GM12878 (cell line): ENCODE measurements around the gene CTDNEP1. TPM values are rescaled to one million over a fixed set of nuclear protein-coding genes. Genes with fewer than 3 reads are reported as not detected.

Experiments
- CHD4 ChIP-seq: fragments of 200-600 bp; sonication (generic); IDR thresholded peaks from 2 replicates; pipeline ENCODE4 v1.6.1; 2016; ENCODE audit warnings: mild to moderate bottlenecking
- FOS ChIP-seq: IDR thresholded peaks from 3 replicates; pipeline ENCODE4 v1.6.1; 2011; ENCODE audit warnings: borderline replicate concordance; ENCODE audit not compliant: insufficient read length; ENCODE audit errors: extremely low read depth
- GABPA ChIP-seq: IDR thresholded peaks from 2 replicates; pipeline ENCODE4 v1.6.1; 2014; ENCODE audit warnings: antibody characterized with exemption, low read depth, mild to moderate bottlenecking, inconsistent platforms
- JUNB ChIP-seq: IDR thresholded peaks from 2 replicates; pipeline ENCODE4 v1.6.1; 2016; ENCODE audit warnings: antibody characterized with exemption, mild to moderate bottlenecking
- MLLT1 ChIP-seq: fragments of 450-650 bp; IDR thresholded peaks from 2 replicates; pipeline ENCODE4 v1.6.1; 2016; ENCODE audit warnings: mild to moderate bottlenecking
- PBX3 ChIP-seq: IDR thresholded peaks from 2 replicates; pipeline ENCODE4 v1.6.1; 2011; ENCODE audit warnings: mild to moderate bottlenecking, low read depth, low read length, moderate library complexity; ENCODE audit not compliant: insufficient replicate concordance
- POLR2AphosphoS2 ChIP-seq: IDR thresholded peaks from 2 replicates; pipeline ENCODE4 v1.6.1; 2011; ENCODE audit warnings: low read depth, mild to moderate bottlenecking, low read length, improper control_type of control experiment, moderate library complexity
- PRDM15 ChIP-seq: fragments of 450-650 bp; formaldehyde crosslinking; IDR thresholded peaks from 2 replicates; pipeline ENCODE4 v1.4.0; 2020; ENCODE audit warnings: mild to moderate bottlenecking, moderate library complexity
- RAD51 ChIP-seq: fragments of 450-650 bp; IDR thresholded peaks from 2 replicates; pipeline ENCODE4 v1.6.1; 2016; ENCODE audit warnings: moderate library complexity, mild to moderate bottlenecking, inconsistent platforms
- RUNX3 ChIP-seq: IDR thresholded peaks from 2 replicates; pipeline ENCODE4 v1.6.1; 2012; ENCODE audit warnings: low read length, inconsistent platforms
- SUPT20H ChIP-seq: IDR thresholded peaks from 2 replicates; pipeline ENCODE4 v1.6.1; 2011; ENCODE audit warnings: low read depth, mild to moderate bottlenecking, low read length, moderate library complexity, borderline replicate concordance; ENCODE audit not compliant: control insufficient read depth
- TCF12 ChIP-seq: IDR thresholded peaks from 2 replicates; pipeline ENCODE4 v1.6.1; 2011; ENCODE audit warnings: low read depth, mild to moderate bottlenecking, low read length
- TCF7 ChIP-seq: IDR thresholded peaks from 2 replicates; pipeline ENCODE4 v1.6.1; 2014; ENCODE audit warnings: antibody characterized with exemption, borderline replicate concordance
- YY1 ChIP-seq: IDR thresholded peaks from 2 replicates; pipeline ENCODE4 v1.6.1; 2011; ENCODE audit warnings: low read depth, mild to moderate bottlenecking, low read length
- polyA plus RNA-seq, 11 experiments: library from polyadenylated mRNA; depleted of rRNA in 4 of 11; unstranded in 6 of 11; stranded (reverse) in 5 of 11; fragments of >200 nt; fragmentation: Nextera tagmentation in 4 of 11; fragmentation: Illumina TruSeq in 1 of 11; extraction: Ambion mirVana in 4 of 11; extraction: Trizol in 1 of 11; gene quantifications; 1 replicate in 1 of 11; 2 replicates in 10 of 11; pipeline versions ENCODE4 v1.2.1 to v1.2.3, GENCODE V29; 2011 to 2016; ENCODE audit warnings: inconsistent platforms in 2 of 11, missing spikeins in 2 of 11, low read depth in 1 of 11
- total RNA-seq, 4 experiments: library from RNA; depleted of rRNA in 3 of 4; stranded (reverse); fragments of >200 nt in 3 of 4; fragmentation: Illumina TruSeq in 1 of 4; extraction: Trizol in 1 of 4; gene quantifications; 2 replicates each; pipeline versions ENCODE4 v1.2.1 to v1.2.3, GENCODE V29; 2013 to 2021
- TF ChIP-seq, protein P1 (sequence below): fragments of 450-650 bp; IDR thresholded peaks from 2 replicates; pipeline ENCODE4 v1.6.1; 2018; ENCODE audit warnings: mild to moderate bottlenecking, low read depth, moderate library complexity; ENCODE audit not compliant: partially characterized antibody

CTDNEP1 gene
- total and polyA plus RNA-seq, 10 of the 15 experiments (the other 5 are each of a cell fraction or from before 2014, with no cell fraction given) = 23.7 to 176 (median 30.3) TPM

- peak; percentile 49; the same call in 1 of the 2 replicates for TF ChIP-seq YY1
- TF ChIP-seq TCF12 = 0 out of 2 replicates have a peak, but pooled peaks have one; percentile 17
- no peak for TF ChIP-seq GABPA
- TF ChIP-seq PRDM15 (CRISPR knock-in tag) = no peak
- TF ChIP-seq RUNX3 = no peak
- TF ChIP-seq PBX3 = peak; percentile 7
- no peak for TF ChIP-seq TCF7
- TF ChIP-seq, protein P1, sequence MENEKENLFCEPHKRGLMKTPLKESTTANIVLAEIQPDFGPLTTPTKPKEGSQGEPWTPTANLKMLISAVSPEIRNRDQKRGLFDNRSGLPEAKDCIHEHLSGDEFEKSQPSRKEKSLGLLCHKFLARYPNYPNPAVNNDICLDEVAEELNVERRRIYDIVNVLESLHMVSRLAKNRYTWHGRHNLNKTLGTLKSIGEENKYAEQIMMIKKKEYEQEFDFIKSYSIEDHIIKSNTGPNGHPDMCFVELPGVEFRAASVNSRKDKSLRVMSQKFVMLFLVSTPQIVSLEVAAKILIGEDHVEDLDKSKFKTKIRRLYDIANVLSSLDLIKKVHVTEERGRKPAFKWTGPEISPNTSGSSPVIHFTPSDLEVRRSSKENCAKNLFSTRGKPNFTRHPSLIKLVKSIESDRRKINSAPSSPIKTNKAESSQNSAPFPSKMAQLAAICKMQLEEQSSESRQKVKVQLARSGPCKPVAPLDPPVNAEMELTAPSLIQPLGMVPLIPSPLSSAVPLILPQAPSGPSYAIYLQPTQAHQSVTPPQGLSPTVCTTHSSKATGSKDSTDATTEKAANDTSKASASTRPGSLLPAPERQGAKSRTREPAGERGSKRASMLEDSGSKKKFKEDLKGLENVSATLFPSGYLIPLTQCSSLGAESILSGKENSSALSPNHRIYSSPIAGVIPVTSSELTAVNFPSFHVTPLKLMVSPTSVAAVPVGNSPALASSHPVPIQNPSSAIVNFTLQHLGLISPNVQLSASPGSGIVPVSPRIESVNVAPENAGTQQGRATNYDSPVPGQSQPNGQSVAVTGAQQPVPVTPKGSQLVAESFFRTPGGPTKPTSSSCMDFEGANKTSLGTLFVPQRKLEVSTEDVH = no peak
- no peak; the same call in 1 of the 2 replicates for TF ChIP-seq JUNB
- no peak for TF ChIP-seq CHD4
- no peak for TF ChIP-seq MLLT1
- TF ChIP-seq FOS = no peak
- no peak for TF ChIP-seq POLR2AphosphoS2
- no peak for TF ChIP-seq SUPT20H
- no peak for TF ChIP-seq RAD51
Observed at GRCh38 chr17:7241783-7242716, 9.5 kb downstream of the CTDNEP1 start, which contains the start of gene GABARAP (continued).
